Erythroblast (primary cell): Measurements from ENCODE around the gene ERGIC1.

Experiments used
- GATA1 ChIP-seq: IDR thresholded peaks from 2 replicates; pipeline ENCODE4 v1.6.1; 2011; ENCODE audit warnings: low read depth, mild to moderate bottlenecking, control low read depth, low read length, moderate library complexity
- POLR2A ChIP-seq: IDR thresholded peaks from 2 replicates; pipeline ENCODE4 v1.6.1; 2011; ENCODE audit warnings: mild to moderate bottlenecking, low read length

DNA sequence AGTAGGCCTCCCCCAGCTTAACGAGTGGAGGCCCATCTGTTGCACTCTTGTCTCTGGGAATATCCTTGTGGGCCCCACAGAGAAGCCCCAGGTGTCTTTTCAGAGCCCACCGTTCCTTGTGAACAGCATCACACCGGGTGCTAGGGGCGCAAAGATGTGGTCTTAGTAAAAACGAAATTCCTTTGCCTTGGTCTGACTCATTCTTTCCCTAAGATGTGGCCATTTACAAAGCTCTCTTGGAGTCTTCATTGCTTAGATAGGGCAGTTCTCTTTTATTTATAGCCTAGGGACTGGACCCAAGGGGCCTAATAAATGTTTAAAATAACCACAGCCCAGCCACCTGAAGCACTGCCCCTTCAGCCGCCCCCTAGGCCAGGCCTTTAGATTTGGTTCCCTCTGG, 72.4 kb downstream of the ERGIC1 start:
- TF ChIP-seq POLR2A (no peak), GATA1 (no peak)
